ENCODE data around the gene NADK. TPM values are rescaled to one million over a fixed set of nuclear protein-coding genes. Genes with fewer than 3 reads are reported as not detected.

The NADK gene
- total RNA-seq, 2 donors from 2014 or later: 51.7 to 56.3 TPM

DNA sequence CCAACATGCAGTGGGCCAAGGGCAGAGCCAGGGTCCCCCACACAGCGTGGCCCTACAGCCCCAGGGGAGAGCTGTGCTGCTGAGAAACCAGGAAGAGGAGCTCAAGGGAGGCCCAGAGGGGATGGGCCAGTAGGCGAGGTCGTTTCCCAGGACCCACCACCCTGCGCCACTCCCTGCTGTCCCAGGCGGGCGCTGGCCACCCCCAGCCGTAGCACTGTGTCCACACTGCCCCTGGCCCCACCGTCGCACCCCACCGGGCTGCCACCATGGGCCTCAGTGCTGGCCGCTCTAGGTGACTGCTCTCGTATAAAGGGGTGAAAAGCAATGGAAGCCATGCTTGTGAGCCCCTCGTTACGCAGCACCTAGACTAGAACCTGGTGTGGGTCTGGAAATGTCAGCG, 22.4 kb downstream of the NADK start:
- intact Hi-C loops (cut with DNase I): no loop called here
- TF ChIP-seq POLR2A (IDR thresholded peaks at IDR 0.05) (no peak), CTCF (IDR thresholded peaks at IDR 0.05) (no peak)
- WGBS, 2 donors: 96% methylated on average over 11 to 12 of the region's 15 CpGs
- Histone ChIP-seq H3K27me3 (no peaks in the 10 kb centered on the region), H3K4me3 (no peak overlapping the region), H3K36me3 (replicated peaks in 1 of 2; ENCODE audit: insufficient read depth in 1 of 2, low read depth in 2 of 2) (peaks cover 4 to 20% of the 10 kb centered on the region in 2 donors), H3K9me3 (no peaks in the 10 kb centered on the region), H3K4me1 (peaks cover 24% of the 10 kb centered on the region), H3K27ac (no peak overlapping the region)
- ATAC-seq (no peak), DNase-seq (no peak)

DNA sequence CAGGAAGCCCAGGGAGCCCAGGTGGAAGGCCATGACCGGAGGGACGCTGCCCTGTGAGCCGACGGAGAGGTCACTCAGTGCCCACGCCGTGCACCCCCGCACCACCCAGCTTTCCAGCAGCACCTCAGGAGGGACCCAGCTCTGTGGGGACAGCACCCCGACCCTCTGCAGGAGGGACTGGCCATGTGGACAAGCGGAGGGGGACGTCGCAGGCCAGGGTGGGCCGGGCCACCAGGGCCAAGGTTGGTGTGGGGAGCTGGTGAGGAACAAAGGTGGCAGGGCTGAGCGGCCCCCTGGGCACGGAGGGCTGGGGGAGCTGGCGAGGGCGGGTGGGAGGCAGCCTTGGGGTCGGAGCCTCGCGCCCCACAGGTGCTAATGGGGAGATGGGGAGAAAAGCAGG, 22.8 kb downstream of the NADK start:
- Histone ChIP-seq H3K27ac (no peak overlapping the region), H3K36me3 (replicated peaks in 1 of 2; ENCODE audit: insufficient read depth in 1 of 2, low read depth in 2 of 2) (peaks cover 0 to 20% of the 10 kb centered on the region in 2 donors), H3K27me3 (no peaks in the 10 kb centered on the region), H3K4me3 (no peak overlapping the region), H3K4me1 (peaks cover 24% of the 10 kb centered on the region), H3K9me3 (no peaks in the 10 kb centered on the region)
- TF ChIP-seq CTCF (IDR thresholded peaks at IDR 0.05) (no peak), POLR2A (IDR thresholded peaks at IDR 0.05) (no peak)
- intact Hi-C loops (cut with DNase I): no loop called here
- no peak for ATAC-seq
- no peak for DNase-seq
- 86 to 97% methylated on average over 10 to 19 of the region's 19 CpGs for WGBS, 2 donors

DNA sequence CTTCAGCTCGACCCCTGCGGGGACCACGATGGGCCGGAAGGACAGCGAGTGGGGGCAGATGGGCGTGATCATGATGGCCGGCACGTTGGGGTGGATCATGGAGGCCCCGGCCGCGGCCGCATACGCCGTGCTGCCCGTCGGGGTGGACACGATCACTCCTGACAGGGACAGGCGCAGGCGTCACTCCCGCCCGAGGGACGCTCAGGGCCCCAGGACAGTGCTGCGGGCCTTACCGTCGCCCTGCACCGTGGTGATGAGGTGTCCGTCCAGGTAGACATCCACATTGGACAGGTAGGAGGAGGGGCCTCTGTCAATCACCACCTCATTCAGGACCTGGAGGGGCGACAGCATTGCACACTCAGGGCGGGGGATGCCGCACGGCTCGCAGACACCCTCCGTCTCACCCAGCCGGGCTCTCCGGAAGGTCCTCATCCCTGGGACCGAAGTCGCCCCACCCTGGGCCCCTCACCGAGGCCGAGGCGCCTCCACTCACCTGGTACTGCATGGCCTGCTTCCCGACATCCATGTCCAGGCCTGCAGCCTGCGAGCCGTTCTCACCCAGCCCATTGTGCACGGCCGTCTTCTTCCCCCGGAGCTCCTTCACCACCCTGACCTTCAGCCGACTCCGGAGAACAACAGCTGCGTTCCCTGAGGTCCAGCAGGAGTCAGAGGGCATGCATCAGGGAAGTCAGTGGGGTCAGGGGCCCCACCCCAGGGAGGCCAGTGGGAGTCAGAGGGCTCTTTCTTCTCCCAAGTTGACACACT, 24.0 kb downstream of the NADK start:
- H3K9me3 ChIP-seq: no peaks in the 10 kb centered on the region
- H3K4me3 ChIP-seq: no peak overlapping the region
- no peak overlapping the region for H3K27ac ChIP-seq
- 90 to 96% methylated on average over 14 to 44 of the region's 49 CpGs for WGBS, 2 donors
- no peaks in the 10 kb centered on the region for H3K27me3 ChIP-seq
- intact Hi-C loops (cut with DNase I): no loop called here
- no peak for TF ChIP-seq CTCF (IDR thresholded peaks at IDR 0.05)
- TF ChIP-seq POLR2A (IDR thresholded peaks at IDR 0.05): no peak
- H3K4me1 ChIP-seq: peaks cover 19% of the 10 kb centered on the region
- DNase-seq: no peak
- H3K36me3 ChIP-seq (replicated peaks in 1 of 2; ENCODE audit: insufficient read depth in 1 of 2, low read depth in 2 of 2): peaks cover 0 to 20% of the 10 kb centered on the region in 2 donors
- ATAC-seq: no peak

- ATAC-seq: no peak
- Histone ChIP-seq H3K4me1 (peaks cover 13% of the 10 kb centered on the region), H3K27ac (no peak overlapping the region), H3K27me3 (no peaks in the 10 kb centered on the region), H3K4me3 (no peak overlapping the region), H3K9me3 (no peaks in the 10 kb centered on the region), H3K36me3 (replicated peaks in 1 of 2; ENCODE audit: insufficient read depth in 1 of 2, low read depth in 2 of 2) (peaks cover 0 to 20% of the 10 kb centered on the region in 2 donors)
- intact Hi-C loops (cut with DNase I): no loop called here
- no peak for DNase-seq
- TF ChIP-seq POLR2A (IDR thresholded peaks at IDR 0.05) (no peak), CTCF (IDR thresholded peaks at IDR 0.05) (no peak)
- 90% methylated on average over 2 to 16 of the region's 16 CpGs for WGBS, 2 donors
These were observed 24.7 kb downstream of the NADK start for GRCh38 chr1:1753607-1754005.
